Measurements from ENCODE around the gene SAMD5. TPM values are rescaled to one million over a fixed set of nuclear protein-coding genes. Genes with fewer than 3 reads are reported as not detected.

SAMD5 gene
- total and polyA plus RNA-seq, 2 of the 8 experiments (the other 6 are each of a cell fraction or from before 2014, with no cell fraction given): 0.02 to 0.04 TPM

- ChIA-PET CTCF (ENCODE audit: partially characterized antibody) (interaction anchor here (2.0 kb wide), 1 partner anchor 549 kb away, joined by 5 read pairs; no protein-coding TSS in a partner anchor), POLR2A (ENCODE audit: partially characterized antibody) (no interaction called here)
- H3K9ac ChIP-seq (replicated peaks in 1 of 4; ENCODE audit: extremely low read depth in 1 of 4, low read depth in 3 of 4, low read length in 3 of 4): no peak overlapping the region
- H2BK15ac ChIP-seq (ENCODE audit: low read length): no peak overlapping the region
- WGBS, 2 experiments (ENCODE audit: extremely low coverage in 1 of 2, insufficient coverage in 1 of 2, insufficient read length in 1 of 2, insufficient replicate concordance in 2 of 2, low coverage in 1 of 2, low lambda C conversion rate in 2 of 2, missing lambda C conversion rate in 1 of 2): 92% methylated on average over 6 of the region's 6 CpGs; no CpG with 5 or more reads in 1 of the 2 experiments
- H3K18ac ChIP-seq (ENCODE audit: extremely low read depth, low read length): no peak overlapping the region
- H2BK20ac ChIP-seq (ENCODE audit: low read length): no peak overlapping the region
- DNase-seq (ENCODE audit: low read depth in 1 of 2, low spot score in 2 of 2) (no peak), FAIRE-seq (no peak)
- H3K27me3 ChIP-seq (replicated peaks in 1 of 4; ENCODE audit: control insufficient read depth in 3 of 4, extremely low read depth in 1 of 4, insufficient read depth in 3 of 4, low read length in 3 of 4): no peaks in the 10 kb centered on the region
- no peaks in the 10 kb centered on the region for H3K79me1 ChIP-seq (ENCODE audit: low read depth, low read length)
- H3K9me3 ChIP-seq (ENCODE audit: insufficient read depth in 2 of 2, low read depth in 1 of 2, low read length in 1 of 2): no peaks in the 10 kb centered on the region
- no peak overlapping the region for H4K8ac ChIP-seq (ENCODE audit: extremely low read depth, insufficient read depth, low read length)
- H4K5ac ChIP-seq (ENCODE audit: insufficient read length, low read depth, low read length): no peak overlapping the region
- no peak overlapping the region for H2AFZ ChIP-seq (ENCODE audit: low read length)
- H3K23me2 ChIP-seq (ENCODE audit: low read depth, low read length): no peaks in the 10 kb centered on the region
- H4K20me1 ChIP-seq (replicated peaks in 1 of 2; ENCODE audit: control insufficient read depth in 1 of 2, insufficient read depth in 2 of 2, low read length in 2 of 2): no peaks in the 10 kb centered on the region
- no peak overlapping the region for H3K4me2 ChIP-seq (ENCODE audit: insufficient read depth in 1 of 2, low read depth in 2 of 2, low read length in 2 of 2)
- no peaks in the 10 kb centered on the region for H3K79me2 ChIP-seq (ENCODE audit: control insufficient read depth in 1 of 2, insufficient read depth in 2 of 2, low read length in 2 of 2)
- no peak overlapping the region for H2AK5ac ChIP-seq (ENCODE audit: low read depth, low read length)
- no peak overlapping the region for H2BK120ac ChIP-seq (replicated peaks; ENCODE audit: low read depth, low read length)
- H4K91ac ChIP-seq (replicated peaks; ENCODE audit: insufficient read length, low read length): no peak overlapping the region
- H3K4me1 ChIP-seq (replicated peaks in 1 of 4; ENCODE audit: control insufficient read depth in 3 of 4, insufficient read depth in 4 of 4, low read length in 3 of 4): no peaks in the 10 kb centered on the region
- H2BK5ac ChIP-seq (ENCODE audit: low read depth, low read length): no peak overlapping the region
- no peak overlapping the region for H3K27ac ChIP-seq (ENCODE audit: low read depth, low read length)
- H3K14ac ChIP-seq (ENCODE audit: insufficient read length): no peak overlapping the region
- H3K4ac ChIP-seq (replicated peaks; ENCODE audit: insufficient read length, low read depth, low read length): no peak overlapping the region
- no peak overlapping the region for H3K23ac ChIP-seq (ENCODE audit: insufficient read length)
- H2BK12ac ChIP-seq (ENCODE audit: low read depth, low read length): no peak overlapping the region
- H3K36me3 ChIP-seq (ENCODE audit: control insufficient read depth in 2 of 4, insufficient read depth in 4 of 4, low read length in 3 of 4): no peaks in the 10 kb centered on the region
- no peak overlapping the region for H3K4me3 ChIP-seq (ENCODE audit: extremely low read depth in 1 of 4, insufficient read depth in 2 of 4, low read depth in 3 of 4, low read length in 4 of 4)
- no peak overlapping the region for H3K56ac ChIP-seq (replicated peaks; ENCODE audit: insufficient read length, low read depth, low read length)
- TF ChIP-seq JUN (IDR thresholded peaks at IDR 0.05; ENCODE audit: low read depth, low read length) (no peak), EZH2 (IDR thresholded peaks at IDR 0.05; ENCODE audit: low read depth, low read length, severe bottlenecking) (no peak), ZNF274 (IDR thresholded peaks at IDR 0.05; ENCODE audit: borderline replicate concordance, extremely low read depth, low read length) (no peak), RNF2 (IDR thresholded peaks at IDR 0.05; ENCODE audit: borderline replicate concordance, low read depth, low read length, missing control alignments, poor library complexity, severe bottlenecking) (no peak), HDAC6 (IDR thresholded peaks at IDR 0.05; ENCODE audit: low read depth, low read length) (no peak), CTBP2 (IDR thresholded peaks at IDR 0.05; ENCODE audit: borderline replicate concordance, insufficient read depth, insufficient read length, low read length) (no peak), SIRT6 (IDR thresholded peaks at IDR 0.05; ENCODE audit: low read length) (no peak), ATF3 (IDR thresholded peaks at IDR 0.05; ENCODE audit: insufficient read depth, low read depth, low read length) (no peak), EP300 (IDR thresholded peaks at IDR 0.05; ENCODE audit: borderline replicate concordance in 1 of 2, low read depth in 2 of 2, low read length in 2 of 2) (no peak), SP1 (IDR thresholded peaks at IDR 0.05; ENCODE audit: low read depth, low read length) (no peak), SUZ12 (IDR thresholded peaks at IDR 0.05; ENCODE audit: low read length) (no peak)
Measured at GRCh38 chr6:147615659-147616456, 107.4 kb downstream of the SAMD5 start.

All from H1 (cell line).